ENCODE data around the gene NR2E1. TPM values are rescaled to one million over a fixed set of nuclear protein-coding genes. Genes with fewer than 3 reads are reported as not detected.

Gene NR2E1
- total RNA-seq, 1 donor from 2014 or later: not detected

- peaks cover 8% of the 10 kb centered on the region for H3K9me3 Mint-ChIP-seq (ENCODE audit: unreplicated experiment)
- Histone ChIP-seq H3K9ac (ENCODE audit: low read length) (no peak overlapping the region), H4K20me1 (ENCODE audit: insufficient read depth, low read length) (no peaks in the 10 kb centered on the region), H3K27me3 (ENCODE audit: insufficient read depth, low read length) (peaks cover 88% of the 10 kb centered on the region), H3K9me3 (ENCODE audit: insufficient read depth, low read depth, low read length) (no peaks in the 10 kb centered on the region), H3K27ac (ENCODE audit: low read depth, low read length) (no peak overlapping the region), H3K4me3 (ENCODE audit: insufficient read depth, low read depth, low read length) (no peak overlapping the region), H3K4me1 (ENCODE audit: insufficient read depth, low read length) (peaks cover 15% of the 10 kb centered on the region), H3K79me2 (ENCODE audit: insufficient read depth, low read length) (no peaks in the 10 kb centered on the region), H3K4me2 (ENCODE audit: low read length) (no peak overlapping the region), H3K36me3 (ENCODE audit: insufficient read depth, low read length) (no peaks in the 10 kb centered on the region), H2AFZ (ENCODE audit: low read depth, low read length) (no peak overlapping the region)
- DNase-seq (ENCODE audit: low read depth) (no peak), FAIRE-seq (no peak)
- H3K36me3 Mint-ChIP-seq (ENCODE audit: low read depth, unreplicated experiment): peaks cover 8% of the 10 kb centered on the region
- peaks cover 86% of the 10 kb centered on the region for H3K27me3 Mint-ChIP-seq (ENCODE audit: low read depth, unreplicated experiment)
- no peak overlapping the region for H3K4me3 Mint-ChIP-seq (ENCODE audit: unreplicated experiment)
- H3K4me1 Mint-ChIP-seq (ENCODE audit: low read depth, unreplicated experiment): peaks cover 10% of the 10 kb centered on the region
- H3K27ac Mint-ChIP-seq (ENCODE audit: unreplicated experiment): no peak overlapping the region
- TF ChIP-seq CTCF (IDR thresholded peaks at IDR 0.05; ENCODE audit: insufficient read depth, low read depth, low read length) (no peak), EZH2 (IDR thresholded peaks at IDR 0.05; ENCODE audit: insufficient read depth, low read length) (no peak)
These were observed 6.2 kb downstream of the NR2E1 start for GRCh38 chr6:108171918-108172516.

- peaks cover 88% of the 10 kb centered on the region for H3K27me3 Mint-ChIP-seq (ENCODE audit: low read depth, unreplicated experiment)
- Histone ChIP-seq H3K79me2 (ENCODE audit: insufficient read depth, low read length) (no peaks in the 10 kb centered on the region), H3K4me2 (ENCODE audit: low read length) (peak overlapping the region; percentile 15), H3K9me3 (ENCODE audit: insufficient read depth, low read depth, low read length) (no peaks in the 10 kb centered on the region), H3K4me3 (ENCODE audit: insufficient read depth, low read depth, low read length) (no peak overlapping the region), H3K9ac (ENCODE audit: low read length) (no peak overlapping the region), H3K27me3 (ENCODE audit: insufficient read depth, low read length) (peaks cover 78% of the 10 kb centered on the region), H3K36me3 (ENCODE audit: insufficient read depth, low read length) (no peaks in the 10 kb centered on the region), H3K4me1 (ENCODE audit: insufficient read depth, low read length) (no peaks in the 10 kb centered on the region), H2AFZ (ENCODE audit: low read depth, low read length) (no peak overlapping the region), H3K27ac (ENCODE audit: low read depth, low read length) (no peak overlapping the region), H4K20me1 (ENCODE audit: insufficient read depth, low read length) (no peaks in the 10 kb centered on the region)
- H3K9me3 Mint-ChIP-seq (ENCODE audit: unreplicated experiment): peaks cover 6% of the 10 kb centered on the region
- H3K27ac Mint-ChIP-seq (ENCODE audit: unreplicated experiment): no peak overlapping the region
- H3K4me1 Mint-ChIP-seq (ENCODE audit: low read depth, unreplicated experiment): peaks cover 4% of the 10 kb centered on the region
- DNase-seq (ENCODE audit: low read depth) (peak; percentile 15), FAIRE-seq (no peak)
- no peak overlapping the region for H3K4me3 Mint-ChIP-seq (ENCODE audit: unreplicated experiment)
- no peak for TF ChIP-seq CTCF (IDR thresholded peaks at IDR 0.05; ENCODE audit: insufficient read depth, low read depth, low read length)
- no peak for TF ChIP-seq EZH2 (IDR thresholded peaks at IDR 0.05; ENCODE audit: insufficient read depth, low read length)
- H3K36me3 Mint-ChIP-seq (ENCODE audit: low read depth, unreplicated experiment): peaks cover 5% of the 10 kb centered on the region
These were observed 8.8 kb downstream of the NR2E1 start for GRCh38 chr6:108174371-108175175.

GRCh38 chr6:108175176-108175591, 9.4 kb downstream of the NR2E1 start:
- no peaks in the 10 kb centered on the region for H3K36me3 ChIP-seq (ENCODE audit: insufficient read depth, low read length)
- no peaks in the 10 kb centered on the region for H3K79me2 ChIP-seq (ENCODE audit: insufficient read depth, low read length)
- Mint-ChIP-seq H3K36me3 (ENCODE audit: low read depth, unreplicated experiment) (peaks cover 5% of the 10 kb centered on the region), H3K27ac (ENCODE audit: unreplicated experiment) (no peak overlapping the region), H3K9me3 (ENCODE audit: unreplicated experiment) (peaks cover 6% of the 10 kb centered on the region), H3K4me1 (ENCODE audit: low read depth, unreplicated experiment) (peaks cover 4% of the 10 kb centered on the region), H3K27me3 (ENCODE audit: low read depth, unreplicated experiment) (peaks cover 92% of the 10 kb centered on the region), H3K4me3 (ENCODE audit: unreplicated experiment) (no peak overlapping the region)
- no peak overlapping the region for H3K4me3 ChIP-seq (ENCODE audit: insufficient read depth, low read depth, low read length)
- TF ChIP-seq CTCF (IDR thresholded peaks at IDR 0.05; ENCODE audit: insufficient read depth, low read depth, low read length) (no peak), EZH2 (IDR thresholded peaks at IDR 0.05; ENCODE audit: insufficient read depth, low read length) (no peak)
- no peaks in the 10 kb centered on the region for H3K9me3 ChIP-seq (ENCODE audit: insufficient read depth, low read depth, low read length)
- H3K27ac ChIP-seq (ENCODE audit: low read depth, low read length): no peak overlapping the region
- peaks cover 80% of the 10 kb centered on the region for H3K27me3 ChIP-seq (ENCODE audit: insufficient read depth, low read length)
- no peak for FAIRE-seq
- no peak overlapping the region for H2AFZ ChIP-seq (ENCODE audit: low read depth, low read length)
- no peaks in the 10 kb centered on the region for H3K4me1 ChIP-seq (ENCODE audit: insufficient read depth, low read length)
- DNase-seq (ENCODE audit: low read depth): no peak
- H3K4me2 ChIP-seq (ENCODE audit: low read length): no peak overlapping the region
- no peak overlapping the region for H3K9ac ChIP-seq (ENCODE audit: low read length)
- H4K20me1 ChIP-seq (ENCODE audit: insufficient read depth, low read length): no peaks in the 10 kb centered on the region
